GM18507 (cell line): Measurements from ENCODE around the gene XDH.

Source experiments
- DNase-seq: peaks from one replicate; pipeline ENCODE4 v3.0.0; 2011; ENCODE audit warnings: low read depth; ENCODE audit not compliant: insufficient read length; ENCODE audit errors: extremely low spot score
- FAIRE-seq: peaks from 2 replicates; lab custom pipeline; 2011; peaks lifted over from hg19 to GRCh38; lab: Jason Lieb, UNC

The XDH gene

GRCh38 chr2:31373127-31373526 is 41.4 kb downstream of the XDH start:
- FAIRE-seq (no peak), DNase-seq (no peak)

- DNase-seq (no peak), FAIRE-seq (no peak)
Measured at GRCh38 chr2:31372097-31372496, 42.4 kb downstream of the XDH start.

DNA sequence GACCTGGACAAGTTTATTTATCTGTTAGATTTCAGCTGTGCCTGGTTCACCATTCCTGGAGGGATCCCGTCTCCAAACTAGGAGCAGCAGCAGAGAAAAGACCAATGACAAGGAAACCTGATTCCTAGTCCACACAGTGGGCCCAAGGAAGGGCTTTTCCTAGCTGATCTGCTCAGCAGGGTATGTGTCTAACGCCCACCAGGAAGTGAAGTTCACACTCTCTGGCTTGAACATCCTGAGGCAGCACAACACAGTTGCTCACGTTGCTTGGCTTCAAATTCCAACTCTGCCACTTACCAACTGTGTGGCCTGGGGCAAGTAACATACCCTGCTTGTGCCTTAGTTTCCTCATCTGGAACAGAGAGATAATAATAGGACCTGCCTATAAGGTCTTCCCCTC is 42.9 kb downstream of the XDH start:
- FAIRE-seq: no peak
- no peak for DNase-seq

DNA sequence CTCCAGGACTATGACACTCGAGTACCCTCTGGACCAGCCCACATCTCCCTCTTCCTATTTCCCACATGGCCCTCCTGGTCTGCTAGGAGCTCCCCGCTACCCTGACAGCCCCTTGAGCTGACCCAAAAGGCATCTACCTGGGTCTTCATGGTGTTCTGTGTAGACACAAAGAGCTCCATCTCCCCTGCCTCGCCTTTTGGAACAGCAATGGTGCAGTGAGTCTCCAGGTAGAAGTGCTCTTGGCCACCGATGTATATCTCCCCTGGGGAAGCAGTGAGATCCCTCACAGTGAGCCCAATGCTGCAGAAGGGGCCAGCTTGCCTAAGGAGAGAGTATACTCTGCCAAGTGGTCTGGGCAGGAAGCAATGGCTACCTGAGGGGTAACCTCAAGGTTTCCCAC is 47.8 kb downstream of the XDH start:
- DNase-seq (no peak), FAIRE-seq (no peak)

DNA sequence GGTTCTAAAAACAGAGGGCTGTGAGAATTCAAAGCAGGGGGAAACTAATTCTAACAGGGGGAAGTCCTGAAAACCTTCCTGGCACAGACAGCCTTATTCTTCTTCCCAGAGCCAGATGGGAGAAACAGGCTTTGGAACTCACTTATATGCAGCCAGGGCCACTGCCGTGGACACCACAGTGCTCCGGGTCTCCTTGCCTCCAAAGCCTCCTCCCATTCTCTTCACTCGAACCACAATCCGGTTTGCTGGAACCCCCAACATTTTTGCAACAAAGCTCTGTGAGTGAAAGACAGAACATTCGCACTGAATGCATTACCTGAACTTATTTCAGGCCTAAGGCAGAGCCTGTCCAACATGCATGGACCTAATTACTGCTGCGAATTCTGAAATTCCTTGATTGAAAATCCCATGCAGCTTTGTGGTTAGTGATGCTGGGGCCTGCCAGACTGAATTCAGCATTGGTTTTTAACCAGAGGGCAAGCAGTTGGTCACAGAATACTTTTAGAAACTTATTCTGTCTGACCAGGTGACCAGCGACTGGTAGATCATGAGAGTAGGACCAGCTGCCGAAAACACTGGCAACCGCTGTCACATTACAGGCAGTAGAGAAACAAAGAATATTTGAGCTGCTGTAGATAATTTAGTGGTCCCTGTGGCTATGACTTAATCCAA is 48.6 kb downstream of the XDH start:
- DNase-seq (no peak), FAIRE-seq (no peak)

GRCh38 chr2:31365348-31365747 is 49.2 kb downstream of the XDH start:
- no peak for FAIRE-seq
- DNase-seq: no peak

DNA sequence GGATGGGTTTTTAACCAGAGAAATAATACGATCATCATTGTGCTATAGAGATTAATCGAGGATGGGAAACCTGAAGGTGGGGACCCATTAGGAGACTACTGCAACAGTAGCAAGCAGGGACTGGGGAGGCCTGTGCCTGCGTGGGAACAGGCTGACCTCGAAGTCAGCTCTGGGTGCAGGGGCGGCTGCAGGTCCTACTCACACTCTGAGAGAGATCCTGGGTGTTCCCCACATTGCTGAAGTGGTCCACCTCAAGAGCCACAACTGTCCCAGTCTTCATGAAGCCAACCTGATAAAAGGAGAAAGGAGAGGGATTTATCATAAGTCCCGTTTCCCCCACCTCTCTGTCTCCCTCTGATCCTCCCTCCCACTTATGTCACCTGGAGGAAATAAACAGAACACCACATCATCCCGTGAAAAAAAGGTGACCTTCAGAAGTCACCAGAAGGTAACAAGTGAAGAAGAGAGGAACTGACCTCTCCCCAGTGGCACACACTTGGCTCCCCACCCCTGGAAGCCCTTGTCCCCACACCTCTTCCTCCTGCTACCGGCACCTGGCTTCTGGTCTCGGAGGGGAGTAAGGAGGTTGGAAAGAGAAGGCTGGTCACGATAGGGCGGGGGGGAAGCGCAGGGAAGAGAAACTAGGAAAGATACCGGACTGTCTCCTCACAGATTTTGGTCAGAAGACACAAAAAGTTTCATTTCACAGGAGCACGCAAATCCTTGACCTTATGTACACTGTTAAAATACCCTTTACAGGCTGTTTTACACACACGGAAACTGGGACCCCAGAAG is 50.4 kb downstream of the XDH start:
- DNase-seq: no peak
- no peak for FAIRE-seq

DNA sequence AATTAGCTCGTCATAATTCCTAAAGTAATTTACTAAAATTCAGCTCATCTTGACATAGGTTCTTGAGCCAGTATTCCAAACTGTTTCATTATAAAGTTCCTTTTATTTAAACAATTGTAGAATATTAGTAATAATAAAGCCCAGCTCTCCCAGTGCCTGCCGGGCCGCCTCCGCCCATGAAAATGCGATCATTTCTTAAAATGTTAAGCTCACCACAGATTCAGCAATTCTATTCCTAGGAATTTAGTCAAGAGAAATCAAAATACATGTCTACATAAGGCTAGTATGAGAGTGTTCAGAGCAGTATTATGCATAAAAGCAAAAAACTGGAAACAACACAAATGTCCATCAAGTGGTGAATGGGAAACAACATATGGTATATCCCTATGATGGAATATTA is 52.0 kb downstream of the XDH start:
- DNase-seq: no peak
- no peak for FAIRE-seq

- DNase-seq (no peak), FAIRE-seq (no peak)
Measured at GRCh38 chr2:31359229-31359628, 55.3 kb downstream of the XDH start.

- DNase-seq (no peak), FAIRE-seq (no peak)
Measured at GRCh38 chr2:31354837-31355236, 59.7 kb downstream of the XDH start.

DNA sequence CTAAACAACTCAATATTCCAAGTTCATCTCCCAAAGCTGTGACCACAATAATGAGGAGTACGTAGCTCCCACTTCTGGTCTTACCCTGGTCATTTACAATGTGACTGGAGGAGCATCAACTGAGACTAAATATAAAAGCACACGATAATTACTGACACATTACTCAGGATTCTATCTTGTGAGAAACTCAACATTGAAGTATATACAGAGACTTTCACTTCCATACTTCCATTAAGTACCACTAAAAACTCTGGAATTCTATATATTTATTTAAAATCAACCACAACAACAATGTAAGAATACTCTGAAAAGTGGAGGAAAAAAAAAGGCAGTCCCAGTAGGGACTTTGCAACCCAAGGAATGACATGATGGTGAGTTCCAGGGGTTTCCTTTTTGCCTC is 61.4 kb downstream of the XDH start:
- DNase-seq (no peak), FAIRE-seq (no peak)

DNA sequence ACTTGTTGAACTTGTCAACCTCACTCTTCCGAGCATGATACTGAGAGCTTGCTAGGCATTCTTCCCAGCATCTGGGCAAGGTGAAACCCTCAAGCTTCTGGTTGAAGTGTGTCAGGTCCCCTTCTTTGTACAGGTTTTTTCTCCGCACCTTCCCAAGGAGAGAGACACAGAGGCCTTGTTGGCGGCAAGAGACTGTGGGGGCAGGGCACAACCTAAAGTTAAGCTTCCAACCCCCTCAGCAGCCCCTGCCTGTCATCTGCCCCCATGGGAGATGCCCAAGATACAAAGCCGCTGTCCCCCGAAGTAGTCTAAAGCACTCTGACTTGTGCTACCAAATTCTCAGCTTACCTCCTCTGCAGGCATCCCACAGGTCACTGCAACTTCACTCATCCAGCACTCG is 64.9 kb downstream of the XDH start:
- no peak for DNase-seq
- FAIRE-seq: no peak

- DNase-seq: no peak
- no peak for FAIRE-seq
Measured at GRCh38 chr2:31349160-31349559, 65.4 kb downstream of the XDH start.

DNA sequence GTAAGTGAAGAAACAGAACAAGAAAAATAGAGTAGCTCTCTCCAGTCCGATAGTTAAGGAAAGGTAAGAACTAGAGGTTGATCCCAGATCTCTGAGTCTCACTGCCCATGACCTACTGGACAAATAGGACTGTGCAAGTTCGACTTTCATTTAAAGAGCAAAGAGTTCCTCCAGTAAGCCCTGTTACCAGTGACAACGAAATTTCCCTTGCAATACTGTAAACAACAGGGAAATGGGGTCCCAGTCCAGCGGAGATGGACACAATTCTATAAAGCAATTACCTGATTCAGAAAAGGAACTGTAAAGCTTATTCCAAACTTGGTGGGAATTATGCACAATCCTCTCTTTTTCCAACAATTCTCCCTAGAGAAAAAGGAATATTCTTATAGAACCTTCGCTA is 65.9 kb downstream of the XDH start:
- FAIRE-seq: no peak

DNA sequence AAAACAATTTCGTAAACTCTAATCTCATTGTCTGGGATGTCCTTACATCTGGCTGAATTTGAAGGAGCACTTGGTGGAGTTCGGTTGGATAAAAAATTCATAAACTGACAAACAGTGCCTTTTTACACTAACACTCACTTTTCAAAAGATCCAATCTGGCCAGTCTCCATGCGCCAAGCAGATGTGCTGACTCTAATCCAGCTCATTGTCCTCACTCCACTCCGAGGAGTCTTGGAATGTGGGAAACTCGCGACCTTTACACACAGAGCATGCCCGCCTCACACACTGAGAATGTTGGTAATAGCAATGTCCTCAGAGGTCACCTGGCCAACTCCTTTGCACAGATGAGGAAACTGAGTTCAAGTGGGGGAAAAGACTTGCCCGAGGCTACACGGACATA is 66.8 kb downstream of the XDH start:
- no peak for DNase-seq
- FAIRE-seq: no peak

More for the DNA sequence above, 65.9 kb downstream of the XDH start:
- DNase-seq: no peak

GRCh38 chr2:31347319-31347718 is 67.2 kb downstream of the XDH start:
- FAIRE-seq: no peak
- no peak for DNase-seq

DNA sequence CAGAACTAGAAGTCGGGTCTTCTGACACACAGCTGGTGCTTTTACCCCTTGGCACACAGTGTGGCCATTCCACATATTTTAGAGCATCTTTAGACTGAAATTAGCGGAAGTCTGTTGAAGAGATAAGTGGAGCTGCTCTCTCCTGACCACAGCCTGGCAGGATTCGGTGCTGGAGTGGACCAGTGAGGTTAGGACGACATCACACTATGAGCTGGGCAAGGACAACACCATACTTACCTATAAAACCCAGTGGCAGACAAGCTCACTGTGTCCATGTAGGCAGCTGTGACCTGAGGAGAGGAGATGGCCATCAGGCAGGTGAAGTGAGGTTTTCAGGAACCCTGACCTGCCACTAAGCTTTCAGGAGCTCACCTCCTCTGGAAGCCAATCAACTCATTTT is 70.1 kb downstream of the XDH start:
- FAIRE-seq (no peak), DNase-seq (no peak)

DNA sequence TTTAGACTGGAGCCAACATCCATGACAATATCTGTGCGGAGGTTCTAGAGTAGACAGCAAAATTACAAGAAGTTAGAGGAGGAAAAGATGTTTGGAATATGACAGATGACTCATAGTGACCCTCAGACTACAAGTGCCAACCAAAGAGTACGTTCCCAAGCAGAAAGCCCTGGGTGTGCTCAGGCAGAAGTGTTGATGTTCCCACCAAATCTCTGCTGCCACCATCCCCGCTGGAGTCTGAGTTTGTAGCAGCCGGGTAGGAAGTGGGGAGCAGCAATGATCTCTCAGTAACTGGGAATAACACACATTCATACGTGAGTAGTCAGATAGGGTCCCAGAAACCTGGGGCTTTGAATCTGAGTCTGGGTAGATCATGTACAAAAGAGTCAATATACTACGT is 73.2 kb downstream of the XDH start:
- FAIRE-seq (no peak), DNase-seq (no peak)

DNA sequence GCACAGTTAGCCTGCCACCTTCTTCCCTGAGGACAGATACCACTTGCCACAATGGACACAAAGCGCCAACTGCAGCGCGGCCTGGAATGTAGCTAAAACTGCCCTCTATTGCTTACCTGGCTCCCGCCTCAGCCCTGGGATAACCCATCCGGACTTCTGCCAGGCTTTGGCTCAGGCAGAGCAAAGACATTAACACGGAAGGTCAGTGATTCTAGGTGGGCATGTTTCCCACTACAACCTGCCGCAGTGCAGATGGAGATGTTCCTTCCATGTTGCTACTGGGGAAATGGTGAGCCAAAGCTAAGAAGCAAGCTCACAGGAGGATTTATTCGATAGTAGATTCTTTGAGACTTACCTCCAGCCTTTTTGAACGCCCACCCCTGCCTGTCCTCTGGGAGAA is 74.8 kb downstream of the XDH start:
- DNase-seq: no peak
- no peak for FAIRE-seq

DNA sequence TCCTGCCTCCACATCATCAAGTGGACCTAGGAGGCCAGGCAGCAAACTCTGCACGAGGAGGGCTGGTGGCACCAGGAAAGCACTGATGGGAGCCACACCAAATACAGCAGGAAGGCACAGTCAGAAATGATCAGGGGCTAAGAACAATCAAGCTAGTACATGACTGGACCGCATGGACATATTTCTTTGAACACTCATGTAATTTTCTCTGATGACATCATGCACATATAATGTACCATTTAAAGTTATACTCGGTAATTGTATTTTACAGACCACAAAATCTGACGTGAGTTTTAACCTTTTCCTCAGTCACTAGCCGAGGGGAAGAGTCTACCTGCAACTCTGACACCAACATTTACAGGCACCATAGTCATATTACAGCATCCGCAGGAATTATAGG is 76.7 kb downstream of the XDH start:
- no peak for DNase-seq
- FAIRE-seq: no peak

DNA sequence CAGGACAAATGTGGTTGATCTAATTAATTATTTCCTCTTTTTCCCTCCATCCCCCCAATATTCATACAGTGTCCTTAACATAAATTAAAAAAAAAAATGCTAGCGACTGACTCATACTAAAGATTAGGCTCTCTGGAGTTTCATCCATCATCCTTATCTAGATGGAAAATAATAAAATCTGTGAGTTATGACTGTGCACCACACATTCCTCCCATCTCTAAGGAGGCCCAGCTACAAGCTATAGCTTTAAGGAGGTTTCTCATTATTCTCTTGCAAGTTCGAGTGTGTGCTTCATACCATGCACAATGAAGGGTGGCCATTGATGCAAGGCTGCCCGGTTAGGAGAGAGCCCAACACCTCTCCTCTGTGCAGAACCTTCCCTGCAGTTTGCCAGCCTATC is 77.3 kb downstream of the XDH start:
- DNase-seq (no peak), FAIRE-seq (no peak)
